Cerebellar nuclear complex (tissue), 1 donor: ENCODE data around the gene FGF3.

Experiments
- DNase-seq, 2 experiments: peaks; one replicate each; lab custom pipeline; 2025; lab: John Stamatoyannopoulos, UW

The FGF3 gene

GRCh38 chr11:69823641-69824265 lies 4.5 kb upstream of the FGF3 start:
- DNase-seq, result no peak

- no peak for DNase-seq
Observed at GRCh38 chr11:69822676-69823494, 3.7 kb upstream of the FGF3 start.

GRCh38 chr11:69821511-69822040 lies 2.4 kb upstream of the FGF3 start:
- DNase-seq, result peak; percentile 37 to 61

GRCh38 chr11:69820441-69820840 lies 1.2 kb upstream of the FGF3 start:
- DNase-seq, result no peak

- no peak for DNase-seq
Observed at GRCh38 chr11:69819541-69820070, 390 bp upstream of the FGF3 start.

DNA sequence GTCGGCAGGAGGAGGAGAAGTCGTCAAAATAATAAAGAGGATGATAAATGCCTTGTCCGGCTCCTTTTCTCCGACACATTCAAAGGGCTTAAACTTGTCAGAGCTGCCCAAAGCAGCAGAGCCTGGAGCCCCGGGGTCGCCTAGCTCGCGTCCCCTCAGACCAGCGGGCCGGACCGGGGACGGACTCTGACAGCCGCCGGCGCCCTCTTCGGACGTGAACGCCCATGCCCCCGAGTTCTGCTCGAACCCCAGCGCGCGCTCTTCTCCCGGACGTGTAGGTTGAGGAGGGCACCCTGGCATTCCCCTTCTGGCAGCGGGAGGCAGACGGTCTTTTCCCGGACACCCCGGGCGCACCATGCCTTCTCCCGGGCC lies 999 bp downstream of the FGF3 start:
- DNase-seq, result no peak

- no peak for DNase-seq
Observed at GRCh38 chr11:69817265-69818230, 1.7 kb downstream of the FGF3 start.

DNA sequence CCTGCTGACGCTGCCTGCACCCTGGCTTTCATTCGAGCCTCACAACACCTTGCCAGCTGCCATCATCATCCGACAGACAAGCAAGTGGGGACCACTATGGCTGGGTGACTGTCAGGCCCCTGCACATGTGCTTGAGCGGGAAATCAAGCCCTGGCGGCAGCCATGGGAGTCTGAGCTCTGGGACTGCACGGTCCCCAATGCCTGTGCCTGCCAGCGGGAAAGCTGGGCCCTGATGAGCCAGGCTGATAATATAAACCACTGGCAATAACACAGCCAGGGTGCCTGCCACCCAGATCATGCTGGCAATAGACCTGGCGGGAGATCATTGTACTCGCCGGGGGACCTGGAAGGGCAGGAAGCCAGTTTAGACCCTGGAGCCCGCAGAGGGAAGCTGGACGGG lies 2.5 kb downstream of the FGF3 start:
- DNase-seq, result no peak

DNA sequence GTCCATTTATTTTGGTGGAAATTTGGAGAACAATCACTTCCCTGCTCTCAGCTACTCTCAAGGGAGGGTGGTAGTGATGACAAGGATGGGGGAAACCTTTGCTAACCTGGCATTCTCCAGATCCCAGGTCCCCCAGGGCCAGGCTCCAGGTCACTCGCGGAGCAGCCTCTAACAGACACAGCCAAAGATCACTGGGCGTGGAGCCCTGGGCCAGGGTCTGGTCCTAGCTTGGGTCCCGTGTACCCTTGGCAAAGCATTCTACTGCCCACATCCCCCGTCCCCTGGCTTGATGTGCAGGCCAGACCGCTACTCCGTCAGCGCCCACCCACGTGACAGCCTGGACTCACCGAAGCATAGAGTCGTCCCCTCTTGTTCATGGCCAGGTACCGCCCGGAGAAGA lies 3.2 kb downstream of the FGF3 start:
- no peak for DNase-seq

- no peak for DNase-seq
Observed at GRCh38 chr11:69814902-69815301, 4.3 kb downstream of the FGF3 start.

GRCh38 chr11:69814411-69814810 lies 4.8 kb downstream of the FGF3 start:
- no peak for DNase-seq

GRCh38 chr11:69813839-69814238 lies 5.4 kb downstream of the FGF3 start:
- DNase-seq, result no peak

- DNase-seq, result no peak
Observed at GRCh38 chr11:69812946-69813345, 6.3 kb downstream of the FGF3 start.

DNA sequence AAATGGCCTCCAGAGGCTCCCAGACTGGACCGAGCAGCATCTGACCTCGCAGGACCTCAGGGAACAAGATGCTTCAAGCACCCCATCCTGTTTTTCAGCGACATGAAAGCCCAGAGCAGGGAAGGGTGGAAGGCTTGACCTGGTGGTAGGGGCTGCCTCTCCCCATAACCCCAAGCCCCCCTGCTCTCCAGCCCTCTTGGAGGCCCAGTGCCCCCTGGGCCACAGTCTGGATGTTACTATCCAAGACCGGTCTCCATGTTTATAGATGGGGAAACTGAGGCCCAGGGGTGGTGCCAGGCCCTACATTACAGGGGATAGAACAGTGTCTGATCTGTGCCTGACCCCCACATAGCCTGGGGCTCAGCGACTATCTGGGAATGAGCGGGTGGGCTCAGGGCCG lies 7.0 kb downstream of the FGF3 start:
- no peak for DNase-seq

DNA sequence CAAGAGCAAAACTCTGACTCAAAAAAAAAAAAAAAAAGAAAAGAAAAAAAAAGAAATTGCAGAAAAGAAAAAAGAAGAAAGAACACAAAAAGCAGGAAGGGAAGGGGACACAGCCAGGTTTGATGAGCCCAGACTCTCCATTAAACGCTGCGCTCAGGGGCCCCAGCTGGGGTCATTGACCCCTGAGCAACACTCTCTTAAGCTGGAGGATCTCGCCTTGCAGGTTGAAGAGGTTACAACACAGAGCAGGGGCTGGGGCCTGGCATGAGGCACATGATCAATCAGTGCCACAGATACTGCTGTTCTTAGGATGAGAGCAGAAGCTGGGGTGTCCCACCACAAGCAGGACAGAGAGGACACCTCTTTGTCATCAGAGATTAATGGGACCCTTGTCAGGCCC lies 7.8 kb downstream of the FGF3 start:
- no peak for DNase-seq

- DNase-seq, result no peak
Observed at GRCh38 chr11:69810289-69811118, 8.7 kb downstream of the FGF3 start.

- no peak for DNase-seq
Observed at GRCh38 chr11:69808667-69809086, 10.5 kb downstream of the FGF3 start.

- no peak for DNase-seq
Observed at GRCh38 chr11:69807106-69807815, 12.0 kb downstream of the FGF3 start.

GRCh38 chr11:69804769-69805508 lies 14.3 kb downstream of the FGF3 start:
- DNase-seq, result no peak
